GM18520 (cell line): ENCODE data around the gene DNER.
"Not testable (repeated sequence)": the region's sequence is repeated elsewhere in the genome, so short reads cannot be mapped to it uniquely, and the experiment has no call there.

Source experiments
- ATAC-seq: cut with Tn5 transposase; IDR thresholded peaks from one replicate; pipeline ENCODE4 v1.9.1; 2021; ENCODE audit not compliant: unreplicated experiment

The DNER gene

DNA sequence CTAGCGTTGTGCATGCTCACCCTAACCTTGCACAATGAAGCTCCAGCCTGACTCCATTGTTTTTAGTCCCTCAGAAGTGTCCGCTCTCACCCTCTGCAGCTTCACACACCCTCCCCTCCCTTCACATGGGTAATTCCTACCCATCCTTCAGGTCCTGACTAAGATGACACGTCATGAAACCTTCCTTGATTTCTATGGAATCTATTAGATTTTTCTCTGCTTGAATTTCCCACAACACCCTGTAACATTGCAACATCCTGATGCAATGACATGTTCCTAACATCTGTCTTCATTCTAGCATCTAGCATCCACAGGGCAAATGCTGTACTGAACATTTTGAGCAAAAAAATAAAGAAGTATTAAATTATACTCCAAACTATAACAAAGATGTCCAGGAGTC lies 366.2 kb downstream of the DNER start:
- ATAC-seq, result no peak

DNA sequence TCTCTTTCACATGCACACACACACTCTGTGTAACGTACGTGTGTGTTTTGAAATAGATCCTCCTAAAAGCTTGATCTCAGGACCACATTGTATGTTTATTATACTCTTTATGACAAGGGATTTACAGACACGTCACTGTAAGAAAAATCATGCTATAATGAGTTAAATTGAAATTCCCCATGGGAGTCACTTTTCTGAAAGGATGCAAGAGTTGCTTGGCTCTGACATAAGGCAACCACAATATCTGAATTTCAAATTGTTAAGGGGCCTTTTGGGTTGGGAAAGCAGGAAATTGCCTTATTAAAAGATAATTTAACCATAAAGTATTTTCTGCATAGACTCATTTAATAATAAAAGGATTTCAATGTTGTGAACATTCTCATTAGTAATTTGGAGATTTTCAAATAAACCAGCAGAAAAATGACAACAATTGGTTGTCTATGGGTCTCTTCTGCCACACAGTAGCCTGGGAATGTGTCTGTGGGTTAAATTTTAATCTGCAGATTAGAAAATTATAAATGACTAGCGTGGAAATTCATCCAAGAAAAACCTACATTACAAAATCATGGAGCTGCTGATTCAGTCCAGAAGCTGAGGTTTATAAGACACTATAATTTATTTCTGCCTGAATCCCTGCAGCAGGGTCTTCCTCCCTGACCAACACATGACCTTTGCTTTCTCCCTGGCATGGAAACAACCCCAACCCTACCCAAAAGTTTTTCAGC lies 367.4 kb downstream of the DNER start:
- no peak for ATAC-seq

- ATAC-seq, result no peak
Observed at GRCh38 chr2:229344955-229345354, 369.4 kb downstream of the DNER start.

DNA sequence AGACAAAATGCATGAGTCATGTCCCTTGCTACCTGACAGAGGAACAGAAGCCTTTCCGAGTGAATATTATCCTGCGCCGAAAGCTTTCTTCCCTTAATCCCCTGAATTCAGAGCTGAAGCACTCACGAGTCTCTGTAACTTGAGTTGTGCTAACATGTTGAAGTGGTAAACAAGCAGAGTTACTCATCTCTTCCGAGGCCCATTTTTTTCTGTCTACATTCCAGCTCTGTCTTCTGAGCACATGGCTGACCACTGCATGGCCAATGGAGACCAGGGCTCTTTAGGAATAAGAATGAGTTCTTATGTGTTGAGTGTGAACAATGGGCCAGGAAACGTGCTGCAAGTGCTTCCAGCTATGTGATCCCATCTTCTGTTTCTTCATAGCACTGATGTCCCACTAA lies 370.2 kb downstream of the DNER start:
- no peak for ATAC-seq

DNA sequence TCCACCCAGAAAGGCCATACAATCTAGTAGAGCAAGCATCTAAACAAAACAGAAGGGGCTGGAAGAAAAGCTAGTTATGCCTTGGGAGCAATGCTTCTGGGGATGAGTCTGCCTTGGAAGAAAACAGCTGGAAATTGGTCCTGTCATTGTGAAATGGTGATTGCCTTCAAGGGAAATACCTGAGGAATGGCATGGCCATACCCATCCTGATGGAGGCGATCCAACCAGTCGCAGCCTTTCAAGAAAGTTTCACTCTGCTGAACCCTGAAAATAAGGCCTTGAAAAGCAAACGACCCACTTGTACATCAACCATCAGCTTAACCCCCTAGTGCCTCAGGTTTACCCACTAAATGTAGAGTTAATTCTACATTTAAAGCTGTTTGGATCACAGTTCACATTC lies 370.7 kb downstream of the DNER start:
- no peak for ATAC-seq

DNA sequence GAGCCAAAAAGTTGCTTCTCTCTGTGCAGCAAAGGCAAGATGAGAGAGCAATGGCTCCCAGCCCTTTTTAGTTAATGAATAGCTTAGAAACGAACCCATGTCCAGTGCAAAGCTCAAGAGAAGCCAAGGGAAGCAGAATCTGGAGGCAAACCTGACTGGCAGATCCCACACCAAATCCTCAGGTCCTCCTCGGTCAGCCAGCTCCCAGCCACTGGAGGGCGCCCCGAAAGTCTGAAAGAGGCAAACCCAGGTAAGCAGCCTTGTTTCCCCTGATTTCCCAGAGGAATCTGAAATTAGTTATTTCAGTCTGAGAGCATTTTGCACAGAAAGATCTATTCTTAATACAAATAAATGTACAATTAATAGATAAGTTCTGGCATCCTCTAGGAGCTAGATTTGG lies 372.0 kb downstream of the DNER start:
- no peak for ATAC-seq

DNA sequence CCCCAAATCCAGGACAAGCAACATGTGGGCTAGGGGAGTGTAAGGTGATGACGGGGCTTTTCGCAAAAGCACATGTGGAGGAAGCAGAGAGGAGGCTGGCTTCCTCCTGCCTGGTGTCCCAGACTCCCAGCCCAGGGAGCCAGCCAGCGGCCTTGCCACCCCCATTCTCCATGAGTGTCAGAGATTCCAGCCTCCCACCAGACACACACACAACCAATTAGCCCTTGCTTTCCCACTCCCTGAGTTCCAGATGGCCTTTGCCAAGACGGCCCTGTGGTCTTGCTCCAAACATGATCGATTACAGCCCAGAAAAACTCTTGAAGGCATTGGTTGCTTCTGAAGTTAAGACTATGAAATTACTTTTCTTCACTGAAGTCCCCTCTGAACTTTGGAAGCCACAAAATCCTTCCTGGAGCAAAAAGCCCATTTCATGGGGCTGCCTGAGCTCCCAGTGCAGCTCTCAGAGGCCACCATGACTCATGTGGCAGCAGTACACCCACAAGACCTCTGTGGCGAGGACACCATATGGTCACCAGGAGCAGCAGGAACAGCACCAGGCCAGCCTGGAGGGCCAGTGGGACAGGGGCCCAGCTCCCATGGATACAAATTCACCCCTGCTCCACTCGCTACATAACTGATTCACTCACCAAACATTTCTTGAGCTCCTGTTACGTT lies 374.1 kb downstream of the DNER start:
- ATAC-seq, result no peak

GRCh38 chr2:229339618-229340017 lies 374.7 kb downstream of the DNER start:
- ATAC-seq, result no peak

DNA sequence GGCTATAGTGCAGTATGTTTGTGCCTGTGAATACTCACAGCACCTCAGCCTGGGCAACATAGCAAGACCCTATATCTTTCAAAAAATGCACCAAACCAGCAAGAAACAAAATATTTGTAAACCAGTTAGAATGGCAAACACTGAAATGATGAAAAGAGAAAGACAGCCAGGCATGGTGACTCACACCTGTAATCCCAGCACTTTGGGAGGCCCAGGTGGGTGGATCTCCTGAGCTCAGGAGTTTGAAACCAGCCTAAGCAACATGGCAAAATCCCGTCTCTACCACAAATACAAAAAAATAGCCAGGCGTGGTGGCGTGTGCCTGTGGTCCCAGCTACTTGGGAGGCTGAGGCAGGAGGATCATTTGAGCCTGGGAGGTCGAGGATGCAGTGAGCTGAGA lies 375.2 kb downstream of the DNER start:
- ATAC-seq, result not testable (repeated sequence)

GRCh38 chr2:229335877-229336346 lies 378.4 kb downstream of the DNER start:
- ATAC-seq, result no peak

DNA sequence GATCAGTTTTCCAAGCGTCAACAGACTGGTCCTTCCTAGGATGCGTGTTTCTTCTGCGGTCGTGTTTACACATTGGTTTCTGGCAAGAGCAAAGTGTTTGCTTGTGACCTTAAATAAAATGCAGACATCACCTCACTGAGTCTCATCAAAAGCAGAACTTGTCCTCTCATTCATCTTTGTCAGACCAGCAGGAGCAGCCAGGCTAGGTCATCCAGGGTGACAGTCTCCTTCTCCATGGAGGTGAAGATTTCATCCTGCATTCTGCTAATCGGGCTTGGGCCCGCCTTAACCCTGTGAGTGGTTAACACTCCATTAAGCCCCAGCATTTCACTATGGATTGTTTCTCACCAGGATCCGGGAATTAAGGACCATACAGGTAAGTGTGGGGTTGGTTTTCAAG lies 379.0 kb downstream of the DNER start:
- no peak for ATAC-seq

DNA sequence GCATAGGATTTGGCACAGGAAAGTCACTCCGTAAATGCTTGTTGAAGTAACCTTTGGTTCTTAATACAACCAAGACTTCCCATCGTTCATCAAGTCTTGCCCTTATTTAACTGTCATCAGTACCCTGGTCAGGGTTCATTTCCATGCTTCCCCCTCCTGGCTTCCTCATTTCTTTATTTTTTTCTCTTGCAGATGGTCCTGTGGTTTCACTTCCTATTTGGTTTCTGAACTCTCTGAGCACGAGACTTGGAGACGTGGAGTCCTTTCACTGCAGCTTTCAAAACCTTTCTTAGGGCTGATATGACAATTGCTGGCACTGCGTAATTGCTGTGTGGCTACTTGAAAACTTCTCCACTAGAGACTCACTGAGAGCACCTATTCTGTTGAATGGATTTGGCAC lies 383.4 kb downstream of the DNER start:
- no peak for ATAC-seq

DNA sequence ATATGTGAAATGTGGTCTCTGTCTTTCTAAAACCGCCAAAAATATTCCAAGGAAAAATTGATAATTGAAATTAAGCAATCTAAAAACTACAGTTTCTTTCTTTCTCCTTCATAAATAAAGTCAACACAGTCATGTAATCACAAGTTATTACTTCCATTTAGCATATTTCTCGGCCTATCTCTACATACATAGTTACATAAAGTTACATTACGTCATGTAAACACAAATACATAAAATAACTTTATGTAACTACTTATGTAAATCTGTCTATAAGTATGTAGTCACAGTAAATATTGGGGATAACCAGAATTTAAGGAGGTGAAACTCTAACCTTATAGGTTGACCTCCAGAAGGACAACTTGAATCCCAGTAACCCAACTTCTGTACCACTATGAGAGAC lies 394.8 kb downstream of the DNER start:
- no peak for ATAC-seq

DNA sequence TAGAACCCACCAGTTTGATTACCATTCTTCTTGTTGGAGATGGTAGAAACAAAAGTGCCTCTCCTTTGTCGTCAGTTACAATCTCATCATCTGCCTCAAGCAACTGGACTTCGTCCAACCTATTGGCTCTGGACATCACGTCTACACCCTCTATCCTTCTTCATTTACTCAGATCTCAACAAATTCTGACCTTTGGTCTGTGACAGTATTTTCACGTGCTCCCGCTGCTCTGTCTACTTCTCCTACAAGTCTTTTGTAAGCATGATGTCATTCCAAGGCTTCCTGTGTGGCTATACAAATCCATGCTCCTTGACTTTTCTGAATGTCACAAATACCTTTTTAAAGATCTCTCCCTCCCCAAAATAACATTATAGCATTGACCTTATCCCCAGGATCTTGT lies 400.2 kb downstream of the DNER start:
- no peak for ATAC-seq

DNA sequence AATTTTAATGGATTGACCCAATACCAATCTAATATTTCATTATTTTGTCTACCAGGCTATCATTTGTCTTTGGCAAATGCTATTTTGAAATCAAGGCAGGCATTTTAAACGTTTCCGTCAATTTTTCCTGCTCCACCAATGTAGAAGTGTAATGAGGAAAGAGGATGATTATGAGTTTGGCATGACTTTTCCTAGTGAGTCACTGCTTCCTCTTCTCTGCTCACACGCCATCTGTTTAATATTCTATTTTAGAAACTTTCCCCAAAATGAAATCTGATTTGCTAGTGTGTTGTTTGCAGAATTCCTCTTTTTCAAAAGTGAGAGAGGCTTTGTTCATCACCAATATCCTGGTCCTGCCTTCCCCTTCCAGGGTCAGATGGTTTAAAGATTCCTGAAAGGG lies 400.8 kb downstream of the DNER start:
- no peak for ATAC-seq
